Activated T-cell treated with anti-CD3 and anti-CD28 coated beads, Interleukin-2, amount 50 U/mL, for 24 hours (primary cell): ENCODE results near the gene PRKAR1B.

ENCODE experiments used
- DNase-seq: peaks from one replicate; pipeline ENCODE4 v3.0.0-alpha.2; 2020
- H3K27ac Mint-ChIP-seq: 2 replicates; pipeline ENCODE4 v1.8.0; 2020; ENCODE audit warnings: mild to moderate bottlenecking, mixed read lengths
- H3K27me3 Mint-ChIP-seq: 2 replicates; pipeline ENCODE4 v1.8.0; 2020; ENCODE audit warnings: mixed read lengths
- H3K36me3 Mint-ChIP-seq: 2 replicates; pipeline ENCODE4 v1.8.0; 2020; ENCODE audit warnings: low read depth, mixed read lengths
- H3K4me1 Mint-ChIP-seq: 2 replicates; pipeline ENCODE4 v1.8.0; 2020; ENCODE audit warnings: low read depth, mixed read lengths
- H3K4me3 Mint-ChIP-seq: 2 replicates; pipeline ENCODE4 v1.8.0; 2020; ENCODE audit warnings: mild to moderate bottlenecking, moderate library complexity, mixed read lengths
- H3K9me3 Mint-ChIP-seq: 2 replicates; pipeline ENCODE4 v1.8.0; 2020; ENCODE audit warnings: mixed read lengths

Gene PRKAR1B

DNA sequence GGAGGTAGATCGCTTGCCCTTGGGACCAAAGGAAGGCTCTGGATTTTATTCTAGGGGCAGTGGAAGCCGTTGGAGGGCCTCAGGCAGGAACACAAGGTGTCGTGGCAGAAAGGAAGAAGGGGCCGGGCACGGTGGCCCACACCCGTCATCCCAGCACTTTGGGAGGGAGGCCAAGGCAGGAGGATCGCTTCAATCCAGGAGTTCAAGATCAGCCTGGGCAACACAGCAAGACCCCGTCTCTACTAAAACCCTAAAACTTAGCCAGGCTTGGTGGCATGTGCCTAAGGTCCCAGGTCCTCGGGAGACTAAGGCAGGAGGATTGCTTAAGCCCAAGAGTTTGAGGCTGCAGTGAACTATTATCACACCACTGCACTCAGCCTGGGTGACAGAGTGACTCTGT lies 202.3 kb downstream of the PRKAR1B start:
- Mint-ChIP-seq H3K4me3 (no peak overlapping the region), H3K27me3 (peaks cover 46% of the 10 kb centered on the region), H3K9me3 (no peaks in the 10 kb centered on the region), H3K27ac (no peak overlapping the region), H3K4me1 (peaks cover 7% of the 10 kb centered on the region), H3K36me3 (no peaks in the 10 kb centered on the region)
- no peak for DNase-seq

DNA sequence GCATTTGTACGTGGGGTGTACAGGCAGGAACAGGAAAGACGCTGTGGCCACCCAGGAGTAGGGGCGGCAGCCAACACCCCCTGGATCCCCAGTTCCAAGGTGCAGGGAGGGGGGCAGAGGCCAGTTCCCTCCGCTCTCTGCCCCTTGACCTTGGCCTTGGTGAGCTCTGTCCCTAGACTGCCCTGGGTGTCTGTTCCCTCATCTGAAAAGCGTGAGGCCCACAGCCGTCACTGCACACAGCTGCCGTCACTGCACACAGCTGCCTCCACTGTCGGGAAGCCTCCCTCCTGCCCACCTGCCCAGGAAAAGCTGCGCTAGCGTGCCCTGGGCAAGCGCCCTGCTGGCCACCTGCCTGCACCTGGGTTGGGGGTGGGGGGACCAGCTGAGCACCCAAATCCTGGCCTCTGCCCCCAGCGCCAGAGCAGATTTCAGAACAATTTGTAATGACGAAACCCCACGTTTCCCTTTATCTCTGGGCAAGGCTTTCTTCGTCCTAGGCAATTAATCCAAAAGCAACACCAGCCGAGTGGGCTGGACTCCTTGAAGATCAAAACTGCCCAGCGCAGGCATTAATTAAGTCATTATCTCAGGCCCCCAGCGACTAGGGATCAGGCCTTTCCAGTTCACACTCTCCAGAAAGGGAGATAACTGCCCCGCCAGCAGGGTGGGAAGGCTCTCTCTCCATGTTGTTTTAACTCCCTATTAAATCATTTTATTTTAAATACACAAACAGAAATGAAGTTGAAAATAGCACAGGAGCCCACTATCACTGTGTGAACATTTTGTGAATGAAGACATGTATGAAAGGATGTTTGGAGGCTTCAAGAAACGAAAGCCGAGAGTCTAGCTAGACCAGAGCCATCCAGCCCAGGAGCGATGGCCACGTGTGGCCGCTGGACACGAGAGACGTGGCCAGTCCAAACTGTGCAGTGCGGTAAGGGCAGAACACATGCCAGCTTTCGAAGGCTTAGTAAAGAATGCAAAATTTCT lies 203.4 kb downstream of the PRKAR1B start:
- peaks cover 7% of the 10 kb centered on the region for H3K4me1 Mint-ChIP-seq
- H3K27ac Mint-ChIP-seq, result no peak overlapping the region
- no peak overlapping the region for H3K4me3 Mint-ChIP-seq
- no peaks in the 10 kb centered on the region for H3K36me3 Mint-ChIP-seq
- no peak for DNase-seq
- no peaks in the 10 kb centered on the region for H3K9me3 Mint-ChIP-seq
- peaks cover 47% of the 10 kb centered on the region for H3K27me3 Mint-ChIP-seq

- no peak for DNase-seq
- Mint-ChIP-seq H3K27me3 (peaks cover 50% of the 10 kb centered on the region), H3K9me3 (no peaks in the 10 kb centered on the region), H3K4me1 (peaks cover 10% of the 10 kb centered on the region), H3K27ac (no peak overlapping the region), H3K4me3 (no peak overlapping the region), H3K36me3 (no peaks in the 10 kb centered on the region)
These were observed 204.1 kb downstream of the PRKAR1B start for GRCh38 chr7:522951-523314.

- H3K4me1 Mint-ChIP-seq, result peaks cover 14% of the 10 kb centered on the region
- peaks cover 54% of the 10 kb centered on the region for H3K27me3 Mint-ChIP-seq
- no peaks in the 10 kb centered on the region for H3K36me3 Mint-ChIP-seq
- no peaks in the 10 kb centered on the region for H3K9me3 Mint-ChIP-seq
- peak; percentile 50 for DNase-seq
- peak overlapping the region; percentile 6 for H3K4me3 Mint-ChIP-seq
- no peak overlapping the region for H3K27ac Mint-ChIP-seq
These were observed 204.8 kb downstream of the PRKAR1B start for GRCh38 chr7:522071-522950.

- Mint-ChIP-seq H3K4me1 (peaks cover 14% of the 10 kb centered on the region), H3K27ac (no peak overlapping the region), H3K36me3 (no peaks in the 10 kb centered on the region), H3K27me3 (peaks cover 54% of the 10 kb centered on the region), H3K4me3 (no peak overlapping the region), H3K9me3 (no peaks in the 10 kb centered on the region)
- peak; percentile 46 for DNase-seq
These were observed 205.6 kb downstream of the PRKAR1B start for GRCh38 chr7:521221-522070.

- Mint-ChIP-seq H3K36me3 (no peaks in the 10 kb centered on the region), H3K4me1 (peaks cover 19% of the 10 kb centered on the region), H3K27me3 (peaks cover 58% of the 10 kb centered on the region)
These were observed 206.4 kb downstream of the PRKAR1B start for GRCh38 chr7:520503-521161.

DNA sequence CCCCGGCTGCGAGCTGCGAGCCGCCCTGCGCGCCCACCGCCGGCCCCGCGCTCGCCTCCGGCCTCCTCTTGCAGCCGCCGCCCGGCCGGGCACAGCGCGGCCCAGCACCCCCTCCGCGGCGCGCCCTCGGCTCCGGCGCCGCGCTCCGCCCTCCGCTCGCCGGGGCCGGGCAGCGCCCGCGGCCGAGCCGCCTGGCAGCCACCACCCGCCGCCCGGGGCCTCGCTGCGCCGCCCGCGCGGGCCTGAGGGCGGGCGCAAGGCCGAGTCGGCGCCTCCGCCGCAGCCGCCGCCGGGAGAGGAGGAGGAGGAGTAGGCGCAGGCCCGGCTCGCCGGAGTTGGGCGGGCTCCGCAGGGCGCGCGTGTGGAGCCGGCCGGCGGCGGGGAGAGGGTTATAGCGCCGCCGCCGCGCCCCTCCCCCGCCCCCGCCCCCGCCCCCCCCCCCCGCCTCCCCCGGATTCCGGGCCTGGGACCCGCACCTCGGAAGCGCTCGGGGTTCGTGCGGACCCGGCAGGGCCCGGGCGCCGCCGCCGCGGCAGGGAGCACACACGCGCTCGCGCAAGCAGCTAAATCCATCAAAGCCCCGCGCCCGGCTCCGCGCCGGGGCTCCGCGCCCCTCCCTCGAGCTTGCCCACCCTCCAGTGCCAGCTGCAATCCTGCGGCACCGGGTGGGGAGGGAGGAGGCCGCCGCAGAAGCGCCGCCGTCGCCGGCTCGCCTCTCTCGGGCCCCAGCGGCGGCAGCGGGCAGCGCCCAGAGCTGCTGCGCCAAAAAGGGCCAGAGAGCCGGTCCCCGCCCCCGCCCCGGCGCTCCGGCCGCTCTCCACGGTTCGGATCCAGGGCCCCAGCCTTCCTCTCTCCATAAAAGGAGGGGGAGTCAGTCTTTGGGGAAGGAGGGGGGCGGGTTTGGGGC lies 207.3 kb downstream of the PRKAR1B start, which contains the start of gene PDGFA:
PDGFA (minus strand) TSS at position 363 of the 907 bp plus-strand sequence. CDS start 845 bp downstream, outside the sequence.
- peaks cover 59% of the 10 kb centered on the region for H3K27me3 Mint-ChIP-seq
- no peak within 1 kb of the TSS for H3K27ac Mint-ChIP-seq
- peak; percentile 56 for DNase-seq
- peak within 1 kb of the TSS; percentile 81 for H3K4me3 Mint-ChIP-seq
- no peaks in the 10 kb centered on the region for H3K9me3 Mint-ChIP-seq
- H3K4me1 Mint-ChIP-seq, result peaks cover 28% of the 10 kb centered on the region
- no peaks in the 10 kb centered on the region for H3K36me3 Mint-ChIP-seq

More at GRCh38 chr7:520503-521161, 206.4 kb downstream of the PRKAR1B start:
- H3K4me3 Mint-ChIP-seq, result no peak overlapping the region
- peak; percentile 45 for DNase-seq
- H3K9me3 Mint-ChIP-seq, result no peaks in the 10 kb centered on the region
- H3K27ac Mint-ChIP-seq, result no peak overlapping the region

GRCh38 chr7:518630-519483 lies 208.2 kb downstream of the PRKAR1B start:
- Mint-ChIP-seq H3K4me1 (peaks cover 34% of the 10 kb centered on the region), H3K27me3 (peaks cover 56% of the 10 kb centered on the region), H3K27ac (no peak overlapping the region), H3K36me3 (peaks cover 3% of the 10 kb centered on the region), H3K9me3 (no peaks in the 10 kb centered on the region), H3K4me3 (peak overlapping the region; percentile 81)
- DNase-seq, result peak; percentile 71

DNA sequence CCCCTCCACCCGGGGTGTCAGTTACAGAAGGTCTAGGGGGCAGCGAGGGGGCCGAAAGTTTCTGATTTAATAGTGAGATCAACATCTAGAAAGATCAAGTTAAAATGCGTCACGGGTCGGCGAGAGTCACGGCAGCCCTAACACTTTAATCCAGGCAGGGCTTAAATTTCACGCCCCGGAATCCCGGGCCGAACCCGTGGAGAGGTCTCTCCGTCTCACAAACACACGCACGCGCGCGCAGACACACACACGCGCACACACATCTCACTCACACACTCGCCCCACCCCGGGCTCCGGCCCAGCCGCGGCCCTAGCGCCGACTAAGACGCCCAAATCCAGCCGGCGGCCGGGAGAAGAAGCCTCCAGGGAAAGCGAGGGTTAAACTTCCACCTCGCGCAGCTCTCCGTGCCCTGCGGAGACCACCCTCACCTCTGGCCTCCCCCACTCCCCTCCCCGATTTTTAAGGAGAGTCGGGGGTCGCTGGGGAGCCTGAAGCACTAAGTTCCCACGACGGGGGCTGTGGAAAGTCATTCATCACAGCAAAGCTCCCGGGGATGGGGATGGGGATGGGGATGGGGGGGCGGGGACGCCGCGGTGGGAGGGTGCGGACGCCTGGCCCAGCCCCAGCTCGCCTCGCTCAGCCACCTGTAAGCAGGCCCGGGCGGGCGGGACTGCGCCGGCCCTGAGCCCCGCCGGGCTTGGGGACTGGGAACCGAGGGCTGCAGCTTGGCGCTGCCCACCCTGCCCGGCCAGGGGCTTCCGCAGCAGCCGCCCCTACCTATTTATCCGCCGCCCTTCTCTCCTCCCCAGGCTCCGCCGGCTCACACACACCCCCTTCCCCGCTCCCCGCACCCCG lies 209.1 kb downstream of the PRKAR1B start:
- H3K9me3 Mint-ChIP-seq, result no peaks in the 10 kb centered on the region
- H3K4me3 Mint-ChIP-seq, result peak overlapping the region; percentile 81
- peaks cover 51% of the 10 kb centered on the region for H3K27me3 Mint-ChIP-seq
- peaks cover 39% of the 10 kb centered on the region for H3K4me1 Mint-ChIP-seq
- peak overlapping the region; percentile 76 for H3K27ac Mint-ChIP-seq
- peaks cover 7% of the 10 kb centered on the region for H3K36me3 Mint-ChIP-seq
- DNase-seq, result peak; percentile 47

- Mint-ChIP-seq H3K36me3 (peaks cover 7% of the 10 kb centered on the region), H3K4me1 (peaks cover 39% of the 10 kb centered on the region), H3K27me3 (peaks cover 46% of the 10 kb centered on the region), H3K27ac (no peak overlapping the region), H3K4me3 (peak overlapping the region; percentile 43), H3K9me3 (no peaks in the 10 kb centered on the region)
- DNase-seq, result peak; percentile 54
These were observed 210.2 kb downstream of the PRKAR1B start for GRCh38 chr7:516606-517456.

GRCh38 chr7:516216-516605 lies 210.9 kb downstream of the PRKAR1B start:
- no peak for DNase-seq

More at GRCh38 chr7:516216-516605, 210.9 kb downstream of the PRKAR1B start:
- Mint-ChIP-seq H3K4me1 (peaks cover 36% of the 10 kb centered on the region), H3K27me3 (peaks cover 40% of the 10 kb centered on the region), H3K36me3 (peaks cover 7% of the 10 kb centered on the region), H3K27ac (no peak overlapping the region), H3K4me3 (peak overlapping the region; percentile 59), H3K9me3 (no peaks in the 10 kb centered on the region)
